H1 (cell line): ENCODE data around the gene KCTD3. TPM values are rescaled to one million over a fixed set of nuclear protein-coding genes. Genes with fewer than 3 reads are reported as not detected.

Experiments used
- CTCF ChIA-PET: fragments of 300-600 bp; sonication (Branson Sonifier 250); formaldehyde crosslinking; loops from one replicate; lab custom pipeline; 2021; ENCODE audit not compliant: partially characterized antibody; lab: Charles Lee
- POLR2A ChIA-PET: fragments of 300-600 bp; sonication (Branson Sonifier 250); formaldehyde crosslinking; loops from one replicate; lab custom pipeline; 2021; ENCODE audit warnings: inconsistent platforms; ENCODE audit not compliant: partially characterized antibody; lab: Charles Lee
- DNase-seq, 2 experiments: peaks; one replicate each; pipeline versions ENCODE4 v3.0.0 to v3.0.0-alpha.2; 2010 to 2022; ENCODE audit warnings: low spot score in 2 of 2, low read depth in 1 of 2, mixed read lengths in 1 of 2
- FAIRE-seq: peaks from 2 replicates; lab custom pipeline; 2011; peaks lifted over from hg19 to GRCh38; lab: Jason Lieb, UNC
- H2AFZ ChIP-seq: 2 replicates; pipeline ENCODE4 v1.8.1; 2012; ENCODE audit warnings: low read length, inconsistent platforms
- H2AK5ac ChIP-seq: 2 replicates; pipeline ENCODE4 v1.6.1; 2013; ENCODE audit warnings: low read depth, low read length
- H2BK120ac ChIP-seq: replicated peaks from 2 replicates; pipeline ENCODE3; 2013; ENCODE audit warnings: low read depth, low read length, inconsistent platforms
- H2BK12ac ChIP-seq: 2 replicates; pipeline ENCODE4 v1.6.1; 2013; ENCODE audit warnings: low read depth, low read length
- H2BK15ac ChIP-seq: 2 replicates; pipeline ENCODE4 v1.6.1; 2013; ENCODE audit warnings: low read length
- H2BK20ac ChIP-seq: 2 replicates; pipeline ENCODE4 v1.6.1; 2013; ENCODE audit warnings: low read length
- H2BK5ac ChIP-seq: 2 replicates; pipeline ENCODE4 v1.6.1; 2013; ENCODE audit warnings: low read depth, low read length
- H3K14ac ChIP-seq: 2 replicates; pipeline ENCODE4 v1.6.1; 2013; ENCODE audit warnings: inconsistent platforms; ENCODE audit not compliant: insufficient read length
- H3K18ac ChIP-seq: 2 replicates; pipeline ENCODE4 v1.6.1; 2013; ENCODE audit warnings: low read length; ENCODE audit errors: extremely low read depth
- H3K23ac ChIP-seq: 2 replicates; pipeline ENCODE4 v1.6.1; 2013; ENCODE audit warnings: inconsistent platforms; ENCODE audit not compliant: insufficient read length
- H3K23me2 ChIP-seq: 2 replicates; pipeline ENCODE4 v1.6.1; 2013; ENCODE audit warnings: low read depth, low read length
- H3K27ac ChIP-seq: 2 replicates; pipeline ENCODE4 v1.6.1; 2011; ENCODE audit warnings: low read depth, low read length, inconsistent platforms
- H3K27me3 ChIP-seq, 4 experiments: replicated peaks in 1 of 4; 1 replicate in 1 of 4; 2 replicates in 3 of 4; pipeline versions ENCODE4 v1.6.1 to v1.8.1; 2011 to 2013; ENCODE audit warnings: low read length in 3 of 4, mild to moderate bottlenecking in 3 of 4, inconsistent platforms in 2 of 4, mixed read lengths in 2 of 4, moderate library complexity in 1 of 4; ENCODE audit not compliant: control insufficient read depth in 3 of 4, insufficient read depth in 3 of 4; ENCODE audit errors: extremely low read depth in 1 of 4
- H3K36me3 ChIP-seq, 4 experiments: 2 replicates each; pipeline versions ENCODE4 v1.6.1 to v1.8.1; 2011 to 2013; ENCODE audit warnings: mild to moderate bottlenecking in 4 of 4, low read length in 3 of 4, moderate library complexity in 2 of 4, control low read depth in 1 of 4, inconsistent platforms in 1 of 4; ENCODE audit not compliant: insufficient read depth in 4 of 4, control insufficient read depth in 2 of 4
- H3K4ac ChIP-seq: replicated peaks from 2 replicates; pipeline ENCODE3; 2013; ENCODE audit warnings: low read length, low read depth, mixed read lengths, inconsistent platforms; ENCODE audit not compliant: insufficient read length
- H3K4me1 ChIP-seq, 4 experiments: replicated peaks in 1 of 4; 1 replicate in 1 of 4; 2 replicates in 3 of 4; pipeline versions ENCODE4 v1.6.1 to v1.8.1; 2011 to 2013; ENCODE audit warnings: low read length in 3 of 4, inconsistent platforms in 2 of 4, mixed read lengths in 1 of 4; ENCODE audit not compliant: insufficient read depth in 4 of 4, control insufficient read depth in 3 of 4
- H3K4me2 ChIP-seq, 2 experiments: 2 replicates each; pipeline versions ENCODE4 v1.6.1 to v1.8.1; 2011 to 2013; ENCODE audit warnings: low read depth in 2 of 2, low read length in 2 of 2, control low read depth in 1 of 2, inconsistent platforms in 1 of 2, mild to moderate bottlenecking in 1 of 2; ENCODE audit not compliant: insufficient read depth in 1 of 2
- H3K4me3 ChIP-seq, 4 experiments: fragments of 200-600, 300-600 bp in 1 of 4; sonication (generic), shearing (Covaris generic), sonication (Bioruptor Twin) in 1 of 4; 2 replicates each; pipeline versions ENCODE4 v1.5.1 to v1.8.1; 2011 to 2016; ENCODE audit warnings: low read length in 4 of 4, low read depth in 3 of 4, control low read depth in 2 of 4, inconsistent platforms in 2 of 4, mild to moderate bottlenecking in 2 of 4, mixed read lengths in 1 of 4, moderate library complexity in 1 of 4; ENCODE audit not compliant: insufficient read depth in 2 of 4; ENCODE audit errors: extremely low read depth in 1 of 4
- H3K56ac ChIP-seq: replicated peaks from 2 replicates; pipeline ENCODE3; 2013; ENCODE audit warnings: low read depth, mild to moderate bottlenecking, mixed read lengths, low read length, inconsistent platforms; ENCODE audit not compliant: insufficient read length
- H3K79me1 ChIP-seq: 2 replicates; pipeline ENCODE4 v1.6.1; 2013; ENCODE audit warnings: low read depth, low read length, control low read depth
- H3K79me2 ChIP-seq, 2 experiments: 2 replicates each; pipeline versions ENCODE4 v1.6.1 to v1.8.1; 2012 to 2013; ENCODE audit warnings: low read length in 2 of 2, mild to moderate bottlenecking in 2 of 2, inconsistent platforms in 1 of 2; ENCODE audit not compliant: insufficient read depth in 2 of 2, control insufficient read depth in 1 of 2
- H3K9ac ChIP-seq, 4 experiments: replicated peaks in 1 of 4; 1 replicate in 1 of 4; 2 replicates in 3 of 4; pipeline versions ENCODE4 v1.6.1 to v1.8.1; 2011 to 2013; ENCODE audit warnings: low read depth in 3 of 4, low read length in 3 of 4, control low read depth in 2 of 4, mild to moderate bottlenecking in 2 of 4, moderate library complexity in 2 of 4, inconsistent platforms in 1 of 4; ENCODE audit errors: extremely low read depth in 1 of 4
- H3K9me3 ChIP-seq, 2 experiments: 2 replicates each; pipeline versions ENCODE4 v1.6.1 to v1.8.1; 2012 to 2013; ENCODE audit warnings: mild to moderate bottlenecking in 2 of 2, moderate library complexity in 2 of 2, control low read depth in 1 of 2, inconsistent platforms in 1 of 2, low read depth in 1 of 2, low read length in 1 of 2, mixed read lengths in 1 of 2; ENCODE audit not compliant: insufficient read depth in 2 of 2
- H4K20me1 ChIP-seq, 2 experiments: replicated peaks in 1 of 2; 2 replicates each; pipeline versions ENCODE3 to v1.8.1; 2011 to 2013; ENCODE audit warnings: inconsistent platforms in 2 of 2, low read length in 2 of 2, mild to moderate bottlenecking in 1 of 2; ENCODE audit not compliant: insufficient read depth in 2 of 2, control insufficient read depth in 1 of 2
- H4K5ac ChIP-seq: 2 replicates; pipeline ENCODE4 v1.6.1; 2013; ENCODE audit warnings: low read length, low read depth, mixed read lengths, inconsistent platforms; ENCODE audit not compliant: insufficient read length
- H4K8ac ChIP-seq: 2 replicates; pipeline ENCODE4 v1.8.0; 2013; ENCODE audit warnings: mild to moderate bottlenecking, moderate library complexity, low read length, inconsistent platforms; ENCODE audit not compliant: insufficient read depth; ENCODE audit errors: extremely low read depth
- H4K91ac ChIP-seq: replicated peaks from 2 replicates; pipeline ENCODE3; 2013; ENCODE audit warnings: low read length, mixed read lengths, inconsistent platforms; ENCODE audit not compliant: insufficient read length
- WGBS, 2 experiments: shearing (Covaris generic) in 1 of 2; methylation state at CpG; one replicate each; pipeline versions ENCODE4 v1.1.6 to v1.1.7; 2013 to 2015; ENCODE audit warnings: low lambda C conversion rate in 2 of 2, mixed read lengths in 2 of 2, inconsistent platforms in 1 of 2, low coverage in 1 of 2, missing lambda C conversion rate in 1 of 2; ENCODE audit not compliant: insufficient replicate concordance in 2 of 2, insufficient coverage in 1 of 2, insufficient read length in 1 of 2; ENCODE audit errors: extremely low coverage in 1 of 2, missing lambda C conversion rate in 1 of 2; 5-methylcytosine and 5-hydroxymethylcytosine counted together
- polyA plus RNA-seq, 7 experiments: library from polyadenylated mRNA; depleted of rRNA in 3 of 7; stranded (reverse) in 5 of 7; unstranded in 2 of 7; fragments of >200 nt in 5 of 7; fragments of 200-250 nt in 2 of 7; gene quantifications; 1 replicate in 5 of 7; 2 replicates in 1 of 7; 4 replicates in 1 of 7; pipeline versions ENCODE4 v1.2.1 to v1.2.3, GENCODE V29; 2011 to 2013; ENCODE audit warnings: missing spikeins in 2 of 7, mixed read lengths in 2 of 7
- total RNA-seq: library from RNA; stranded (reverse); fragmentation: NEBNext Ultra II Directional; extraction: Animal tissue kit (Norgen Biotek cat#: 25700); gene quantifications from 2 replicates; pipeline ENCODE4 v1.2.1, GENCODE V29; 2021

KCTD3 gene
- total and polyA plus RNA-seq, 2 of the 8 experiments (the other 6 are each of a cell fraction or from before 2014, with no cell fraction given), result 43.0 to 55.6 TPM

DNA sequence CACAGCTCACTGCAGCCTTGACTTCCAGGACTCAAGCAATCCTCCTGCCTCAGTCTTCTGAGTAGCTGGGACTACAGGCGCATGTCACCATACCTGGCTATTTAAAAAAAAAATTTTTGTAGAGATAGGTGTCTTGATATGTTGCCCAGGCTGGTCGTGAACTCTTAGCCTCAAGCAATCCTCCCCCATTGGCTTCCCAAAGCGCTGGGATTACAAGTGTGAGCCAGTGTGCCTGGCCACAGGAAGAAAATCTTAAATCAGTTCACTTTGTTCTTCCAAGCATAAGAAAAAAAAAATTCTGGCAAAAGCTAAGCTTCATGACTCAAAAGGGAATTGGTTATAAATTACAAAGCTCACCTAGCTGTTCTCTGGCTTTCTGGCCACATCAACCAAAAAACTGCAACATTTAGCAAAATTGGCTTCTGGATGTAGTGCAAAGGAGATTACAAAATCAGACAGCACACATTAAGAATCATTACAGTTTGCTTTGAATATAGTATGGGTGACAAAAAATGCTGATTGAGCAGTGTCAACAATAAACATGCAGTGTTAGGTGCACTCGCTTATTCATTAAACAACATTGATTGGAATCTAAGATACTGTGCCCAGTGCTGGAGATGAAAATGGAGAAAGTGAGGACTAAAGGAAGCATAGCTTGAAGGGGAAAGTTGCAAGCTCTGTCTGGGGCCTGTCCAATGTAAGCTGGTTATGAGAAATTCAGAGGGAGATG, 76.7 kb downstream of the KCTD3 start:
- H4K5ac ChIP-seq, result no peak overlapping the region
- no peak overlapping the region for H3K9ac ChIP-seq
- H3K79me2 ChIP-seq, result no peaks in the 10 kb centered on the region
- no peak overlapping the region for H2BK12ac ChIP-seq
- no peak overlapping the region for H3K4me3 ChIP-seq
- FAIRE-seq (no peak), DNase-seq (no peak)
- H3K27ac ChIP-seq, result no peak overlapping the region
- no peak overlapping the region for H2BK15ac ChIP-seq
- no peak overlapping the region for H4K8ac ChIP-seq
- H3K56ac ChIP-seq, result no peak overlapping the region
- no peak overlapping the region for H2BK5ac ChIP-seq
- H3K27me3 ChIP-seq, result no peaks in the 10 kb centered on the region
- no peaks in the 10 kb centered on the region for H3K9me3 ChIP-seq
- no peaks in the 10 kb centered on the region for H4K20me1 ChIP-seq
- no peak overlapping the region for H2AFZ ChIP-seq
- POLR2A ChIA-PET, result no interaction called here
- H3K4ac ChIP-seq, result no peak overlapping the region
- H4K91ac ChIP-seq, result no peak overlapping the region
- H3K4me2 ChIP-seq, result no peak overlapping the region
- H3K36me3 ChIP-seq, result no peaks in the 10 kb centered on the region
- peaks cover 0 to 7% (median 0%) of the 10 kb centered on the region in 4 experiments; a peak in 3 of 7 replicates for H3K4me1 ChIP-seq
- no peaks in the 10 kb centered on the region for H3K79me1 ChIP-seq
- H2BK20ac ChIP-seq, result no peak overlapping the region
- CTCF ChIA-PET, result interaction anchor here (1.2 to 1.6 kb wide), 2 partner anchors 11 to 37 kb away, joined by 3 read pairs; no protein-coding TSS in a partner anchor
- no peak overlapping the region for H2AK5ac ChIP-seq
- H3K14ac ChIP-seq, result no peak overlapping the region
- no peak overlapping the region for H3K23ac ChIP-seq
- H2BK120ac ChIP-seq, result no peak overlapping the region
- H3K23me2 ChIP-seq, result no peaks in the 10 kb centered on the region; the same call in 1 of the 2 replicates
- 84% methylated on average over 4 of the region's 4 CpGs; no CpG with 5 or more reads in 1 of the 2 experiments for WGBS, 2 experiments
- H3K18ac ChIP-seq, result no peak overlapping the region
